Vagina (tissue), 2 donors: Measurements from ENCODE around the gene MTUS2.

Experiments
- POLR2A ChIP-seq, 2 donors: fragments of 450-650 bp; IDR thresholded peaks; one replicate each; pipeline ENCODE4 v1.6.1; 2017; ENCODE audit warnings: antibody characterized with exemption in 2 of 2, mild to moderate bottlenecking in 2 of 2, moderate library complexity in 2 of 2
- POLR2AphosphoS5 ChIP-seq, 2 donors: sonication (generic); formaldehyde crosslinking; IDR thresholded peaks; one replicate each; pipeline ENCODE4 v1.9.0; 2017; ENCODE audit warnings: antibody characterized with exemption in 2 of 2, mild to moderate bottlenecking in 2 of 2, low read depth in 1 of 2; ENCODE audit not compliant: insufficient read depth in 1 of 2
- TF ChIP-seq, protein P1 (sequence below), 3 experiments: fragments of 450-650 bp in 2 of 3; fragments of 200-600 bp in 1 of 3; sonication (generic) in 1 of 3; IDR thresholded peaks; one replicate each; pipeline ENCODE4 v1.5.1; 2017 to 2019; ENCODE audit warnings: antibody characterized with exemption in 3 of 3, mild to moderate bottlenecking in 2 of 3, moderate library complexity in 2 of 3

DNA sequence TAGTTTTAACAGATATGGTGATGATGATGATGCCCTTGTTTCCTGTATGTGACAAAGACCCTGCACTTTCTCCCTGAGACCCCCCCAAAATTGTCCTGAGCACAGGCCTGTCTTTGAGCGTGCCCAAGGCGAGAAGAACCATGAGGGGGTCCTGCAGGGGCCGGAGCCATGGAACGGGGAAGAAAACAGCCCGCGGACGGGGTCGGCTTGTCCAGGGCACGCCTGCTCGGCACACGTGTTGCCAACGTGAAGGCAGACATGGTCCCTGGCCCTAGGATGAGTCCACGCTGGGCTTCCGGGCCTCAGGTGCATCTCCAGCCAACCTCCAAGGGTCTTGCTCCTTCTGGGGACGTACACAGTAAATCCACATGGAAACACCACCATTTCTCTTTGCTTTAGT, 684.6 kb downstream of the MTUS2 start:
- TF ChIP-seq, protein P1, sequence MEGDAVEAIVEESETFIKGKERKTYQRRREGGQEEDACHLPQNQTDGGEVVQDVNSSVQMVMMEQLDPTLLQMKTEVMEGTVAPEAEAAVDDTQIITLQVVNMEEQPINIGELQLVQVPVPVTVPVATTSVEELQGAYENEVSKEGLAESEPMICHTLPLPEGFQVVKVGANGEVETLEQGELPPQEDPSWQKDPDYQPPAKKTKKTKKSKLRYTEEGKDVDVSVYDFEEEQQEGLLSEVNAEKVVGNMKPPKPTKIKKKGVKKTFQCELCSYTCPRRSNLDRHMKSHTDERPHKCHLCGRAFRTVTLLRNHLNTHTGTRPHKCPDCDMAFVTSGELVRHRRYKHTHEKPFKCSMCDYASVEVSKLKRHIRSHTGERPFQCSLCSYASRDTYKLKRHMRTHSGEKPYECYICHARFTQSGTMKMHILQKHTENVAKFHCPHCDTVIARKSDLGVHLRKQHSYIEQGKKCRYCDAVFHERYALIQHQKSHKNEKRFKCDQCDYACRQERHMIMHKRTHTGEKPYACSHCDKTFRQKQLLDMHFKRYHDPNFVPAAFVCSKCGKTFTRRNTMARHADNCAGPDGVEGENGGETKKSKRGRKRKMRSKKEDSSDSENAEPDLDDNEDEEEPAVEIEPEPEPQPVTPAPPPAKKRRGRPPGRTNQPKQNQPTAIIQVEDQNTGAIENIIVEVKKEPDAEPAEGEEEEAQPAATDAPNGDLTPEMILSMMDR (IDR thresholded peaks at IDR 0.05), result no peak
- TF ChIP-seq POLR2AphosphoS5 (IDR thresholded peaks at IDR 0.05; ENCODE audit: insufficient read depth in 1 of 2, low read depth in 1 of 2) (no peak), POLR2A (IDR thresholded peaks at IDR 0.05) (no peak)
